Measurements from ENCODE around the gene BTBD17.

Gene BTBD17

DNA sequence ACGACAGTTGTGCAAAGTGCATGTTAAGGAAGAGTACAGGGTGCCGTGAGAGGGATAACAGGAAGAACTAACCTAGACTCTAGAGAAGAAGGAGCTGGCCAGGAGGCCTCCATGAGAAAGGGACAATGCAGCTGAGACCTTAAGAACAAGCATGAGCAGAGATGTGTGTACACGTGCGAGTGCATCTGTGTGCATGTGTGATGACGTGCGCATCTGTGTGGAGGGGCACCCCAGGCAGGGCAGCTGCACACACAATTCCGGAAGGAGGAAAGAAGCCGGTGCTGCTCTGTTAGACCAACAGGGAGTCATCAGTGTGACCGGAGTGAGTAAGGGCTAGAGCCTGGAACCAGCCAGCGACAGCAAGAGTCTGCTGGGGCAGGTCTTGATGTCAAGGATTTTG lies 43.3 kb downstream of the BTBD17 start:
- Mint-ChIP-seq H3K27ac (no peak overlapping the region), H3K4me3 (no peak overlapping the region), H3K27me3 (ENCODE audit: low read depth, poor library complexity) (peaks cover 40% of the 10 kb centered on the region), H3K36me3 (ENCODE audit: low read depth) (no peaks in the 10 kb centered on the region), H3K9me3 (peaks cover 3% of the 10 kb centered on the region), H3K4me1 (peaks cover 13% of the 10 kb centered on the region)
- DNase-seq: no peak
- TF ChIP-seq, protein P1, sequence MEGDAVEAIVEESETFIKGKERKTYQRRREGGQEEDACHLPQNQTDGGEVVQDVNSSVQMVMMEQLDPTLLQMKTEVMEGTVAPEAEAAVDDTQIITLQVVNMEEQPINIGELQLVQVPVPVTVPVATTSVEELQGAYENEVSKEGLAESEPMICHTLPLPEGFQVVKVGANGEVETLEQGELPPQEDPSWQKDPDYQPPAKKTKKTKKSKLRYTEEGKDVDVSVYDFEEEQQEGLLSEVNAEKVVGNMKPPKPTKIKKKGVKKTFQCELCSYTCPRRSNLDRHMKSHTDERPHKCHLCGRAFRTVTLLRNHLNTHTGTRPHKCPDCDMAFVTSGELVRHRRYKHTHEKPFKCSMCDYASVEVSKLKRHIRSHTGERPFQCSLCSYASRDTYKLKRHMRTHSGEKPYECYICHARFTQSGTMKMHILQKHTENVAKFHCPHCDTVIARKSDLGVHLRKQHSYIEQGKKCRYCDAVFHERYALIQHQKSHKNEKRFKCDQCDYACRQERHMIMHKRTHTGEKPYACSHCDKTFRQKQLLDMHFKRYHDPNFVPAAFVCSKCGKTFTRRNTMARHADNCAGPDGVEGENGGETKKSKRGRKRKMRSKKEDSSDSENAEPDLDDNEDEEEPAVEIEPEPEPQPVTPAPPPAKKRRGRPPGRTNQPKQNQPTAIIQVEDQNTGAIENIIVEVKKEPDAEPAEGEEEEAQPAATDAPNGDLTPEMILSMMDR (IDR thresholded peaks at IDR 0.05): no peak

DNA sequence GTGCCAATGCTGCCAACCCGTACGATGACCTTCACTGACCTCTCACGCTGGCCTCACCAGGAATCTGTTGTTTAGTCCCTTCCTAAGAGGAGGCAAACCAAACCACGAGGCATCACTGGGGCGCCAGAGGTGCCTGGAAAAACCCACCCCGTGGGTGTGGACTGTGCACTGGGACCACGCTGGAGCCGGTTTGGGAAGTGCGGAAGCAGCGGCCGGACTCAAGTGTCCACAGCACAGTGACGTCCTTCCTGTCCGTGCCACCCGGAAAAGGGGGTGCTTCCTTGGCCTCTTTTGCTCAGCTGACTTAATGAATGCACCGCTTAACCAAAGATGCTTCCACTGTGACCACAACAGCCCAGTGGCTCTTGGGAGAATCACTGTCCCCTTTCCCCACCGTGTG lies 44.6 kb downstream of the BTBD17 start:
- Mint-ChIP-seq H3K4me1 (peaks cover 10% of the 10 kb centered on the region), H3K36me3 (ENCODE audit: low read depth) (no peaks in the 10 kb centered on the region), H3K4me3 (no peak overlapping the region), H3K27me3 (ENCODE audit: low read depth, poor library complexity) (peaks cover 28% of the 10 kb centered on the region), H3K9me3 (peaks cover 16% of the 10 kb centered on the region), H3K27ac (no peak overlapping the region)
- TF ChIP-seq, protein P1 (IDR thresholded peaks at IDR 0.05): no peak
- no peak for DNase-seq

GRCh38 chr17:74316220-74316619 lies 45.4 kb downstream of the BTBD17 start:
- TF ChIP-seq, protein P1 (IDR thresholded peaks at IDR 0.05): no peak
- H3K27me3 Mint-ChIP-seq (ENCODE audit: low read depth, poor library complexity): peaks cover 28% of the 10 kb centered on the region
- no peak for DNase-seq
- no peak overlapping the region for H3K4me3 Mint-ChIP-seq
- H3K9me3 Mint-ChIP-seq: peaks cover 21% of the 10 kb centered on the region
- H3K4me1 Mint-ChIP-seq: peaks cover 5% of the 10 kb centered on the region
- H3K27ac Mint-ChIP-seq: no peak overlapping the region
- H3K36me3 Mint-ChIP-seq (ENCODE audit: low read depth): no peaks in the 10 kb centered on the region

GRCh38 chr17:74314877-74315276 lies 46.8 kb downstream of the BTBD17 start:
- TF ChIP-seq, protein P1 (IDR thresholded peaks at IDR 0.05): no peak
- no peak overlapping the region for H3K4me3 Mint-ChIP-seq

GRCh38 chr17:74309902-74310301 lies 51.8 kb downstream of the BTBD17 start:
- Mint-ChIP-seq H3K36me3 (ENCODE audit: low read depth) (no peaks in the 10 kb centered on the region), H3K9me3 (peaks cover 21% of the 10 kb centered on the region), H3K4me3 (no peak overlapping the region), H3K4me1 (no peaks in the 10 kb centered on the region), H3K27me3 (ENCODE audit: low read depth, poor library complexity) (peaks cover 15% of the 10 kb centered on the region), H3K27ac (no peak overlapping the region)
- DNase-seq: no peak
- TF ChIP-seq, protein P1 (IDR thresholded peaks at IDR 0.05): no peak

More at GRCh38 chr17:74314877-74315276, 46.8 kb downstream of the BTBD17 start:
- DNase-seq: no peak
- Mint-ChIP-seq H3K4me1 (peaks cover 5% of the 10 kb centered on the region), H3K9me3 (peaks cover 21% of the 10 kb centered on the region), H3K27ac (no peak overlapping the region), H3K27me3 (ENCODE audit: low read depth, poor library complexity) (peaks cover 21% of the 10 kb centered on the region), H3K36me3 (ENCODE audit: low read depth) (no peaks in the 10 kb centered on the region)

- Mint-ChIP-seq H3K4me1 (peaks cover 7% of the 10 kb centered on the region), H3K27me3 (ENCODE audit: low read depth, poor library complexity) (peaks cover 15% of the 10 kb centered on the region), H3K9me3 (peaks cover 16% of the 10 kb centered on the region), H3K36me3 (ENCODE audit: low read depth) (no peaks in the 10 kb centered on the region), H3K4me3 (no peak overlapping the region), H3K27ac (no peak overlapping the region)
- TF ChIP-seq, protein P1 (IDR thresholded peaks at IDR 0.05): no peak
- no peak for DNase-seq
These were observed 53.5 kb downstream of the BTBD17 start for GRCh38 chr17:74307984-74308773.
